ENCODE measurements around the gene MORC2.

DNA sequence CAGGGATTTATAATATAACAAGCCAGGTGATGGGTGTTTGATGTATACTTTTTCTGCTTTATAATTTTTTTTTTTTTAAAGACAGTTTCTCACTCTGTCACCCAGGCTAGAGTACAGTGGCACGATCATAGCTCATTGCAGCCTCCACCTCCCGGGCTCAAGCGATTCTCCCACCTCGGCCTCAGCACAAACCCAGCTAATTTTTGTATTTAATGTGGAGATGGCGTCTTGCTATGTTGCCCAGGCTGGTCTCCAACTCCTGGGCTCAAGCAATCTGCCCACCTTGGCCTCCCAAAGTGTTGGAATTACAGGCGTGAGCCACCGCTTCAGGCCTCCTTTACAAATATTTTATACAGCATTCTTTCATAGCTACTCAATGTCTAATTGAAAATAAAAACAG, 48.6 kb downstream of the MORC2 start:
- TF ChIP-seq EZH2 (IDR thresholded peaks at IDR 0.05; ENCODE audit: low read length, missing control alignments): no peak
- TF ChIP-seq, protein P1, sequence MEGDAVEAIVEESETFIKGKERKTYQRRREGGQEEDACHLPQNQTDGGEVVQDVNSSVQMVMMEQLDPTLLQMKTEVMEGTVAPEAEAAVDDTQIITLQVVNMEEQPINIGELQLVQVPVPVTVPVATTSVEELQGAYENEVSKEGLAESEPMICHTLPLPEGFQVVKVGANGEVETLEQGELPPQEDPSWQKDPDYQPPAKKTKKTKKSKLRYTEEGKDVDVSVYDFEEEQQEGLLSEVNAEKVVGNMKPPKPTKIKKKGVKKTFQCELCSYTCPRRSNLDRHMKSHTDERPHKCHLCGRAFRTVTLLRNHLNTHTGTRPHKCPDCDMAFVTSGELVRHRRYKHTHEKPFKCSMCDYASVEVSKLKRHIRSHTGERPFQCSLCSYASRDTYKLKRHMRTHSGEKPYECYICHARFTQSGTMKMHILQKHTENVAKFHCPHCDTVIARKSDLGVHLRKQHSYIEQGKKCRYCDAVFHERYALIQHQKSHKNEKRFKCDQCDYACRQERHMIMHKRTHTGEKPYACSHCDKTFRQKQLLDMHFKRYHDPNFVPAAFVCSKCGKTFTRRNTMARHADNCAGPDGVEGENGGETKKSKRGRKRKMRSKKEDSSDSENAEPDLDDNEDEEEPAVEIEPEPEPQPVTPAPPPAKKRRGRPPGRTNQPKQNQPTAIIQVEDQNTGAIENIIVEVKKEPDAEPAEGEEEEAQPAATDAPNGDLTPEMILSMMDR (conservative IDR thresholded peaks at IDR 0.05 in 1 of 2, IDR thresholded peaks at IDR 0.05 in 1 of 2; ENCODE audit: low read depth in 1 of 2, low read length in 2 of 2): no peak
